Measurements from ENCODE around the gene TOX3. TPM values are rescaled to one million over a fixed set of nuclear protein-coding genes. Genes with fewer than 3 reads are reported as not detected.

TOX3 gene
- total RNA-seq, 1 experiment from 2014 or later: not detected

GRCh38 chr16:52408191-52408845 lies 138.6 kb downstream of the TOX3 start:
- no peak for DNase-seq (ENCODE audit: extremely low read depth, low read depth)

- DNase-seq (ENCODE audit: extremely low read depth, low read depth): no peak
Observed at GRCh38 chr16:52407778-52408177, 139.2 kb downstream of the TOX3 start.

- DNase-seq (ENCODE audit: extremely low read depth, low read depth): no peak
Observed at GRCh38 chr16:52405441-52405840, 141.5 kb downstream of the TOX3 start.

- no peak for DNase-seq (ENCODE audit: extremely low read depth, low read depth)
Observed at GRCh38 chr16:52404546-52404945, 142.4 kb downstream of the TOX3 start.

- no peak for DNase-seq (ENCODE audit: extremely low read depth, low read depth)
Observed at GRCh38 chr16:52399116-52399515, 147.8 kb downstream of the TOX3 start.

- no peak for DNase-seq (ENCODE audit: extremely low read depth, low read depth)
Observed at GRCh38 chr16:52398491-52398960, 148.4 kb downstream of the TOX3 start.

GRCh38 chr16:52398021-52398420 lies 148.9 kb downstream of the TOX3 start:
- DNase-seq (ENCODE audit: extremely low read depth, low read depth): no peak

GRCh38 chr16:52393448-52393847 lies 153.5 kb downstream of the TOX3 start:
- DNase-seq (ENCODE audit: extremely low read depth, low read depth): no peak

GRCh38 chr16:52389045-52389444 lies 157.9 kb downstream of the TOX3 start:
- no peak for DNase-seq (ENCODE audit: extremely low read depth, low read depth)

Data from NCI-H460 (cell line).